Neutrophil (primary cell): ENCODE data around the gene GRPEL2.
"Not testable (repeated sequence)": the region's sequence is repeated elsewhere in the genome, so short reads cannot be mapped to it uniquely, and the experiment has no call there.

Source experiments
- H3K27ac ChIP-seq: fragments of 200-600 bp; sonication (generic); 2 replicates; pipeline ENCODE4 v1.5.1; 2016; ENCODE audit warnings: mild to moderate bottlenecking, moderate library complexity
- H3K27me3 ChIP-seq: fragments of 200-600 bp; sonication (generic); 2 replicates; pipeline ENCODE4 v1.6.0; 2016; ENCODE audit warnings: mild to moderate bottlenecking
- H3K36me3 ChIP-seq: fragments of 200-600 bp; sonication (generic); 2 replicates; pipeline ENCODE4 v1.5.1; 2017
- H3K4me1 ChIP-seq, 2 experiments: fragments of 200-600 bp in 1 of 2; sonication (generic) in 1 of 2; 1 replicate in 1 of 2; 2 replicates in 1 of 2; pipeline versions ENCODE4 v1.5.1 to v1.6.1; 2013 to 2016; ENCODE audit warnings: low read depth in 1 of 2, low read length in 1 of 2, mild to moderate bottlenecking in 1 of 2, moderate library complexity in 1 of 2; ENCODE audit not compliant: control insufficient read depth in 1 of 2, insufficient read depth in 1 of 2
- H3K4me3 ChIP-seq, 2 experiments: fragments of 200-600 bp in 1 of 2; sonication (generic) in 1 of 2; 1 replicate in 1 of 2; 2 replicates in 1 of 2; pipeline ENCODE4 v1.5.1; 2013 to 2016; ENCODE audit warnings: low read depth in 1 of 2, low read length in 1 of 2, mild to moderate bottlenecking in 1 of 2, moderate library complexity in 1 of 2
- H3K9me3 ChIP-seq: fragments of 200-600 bp; sonication (generic); 2 replicates; pipeline ENCODE4 v1.5.1; 2016
- TF ChIP-seq, protein P1 (sequence below): fragments of 200-600 bp; sonication (generic); IDR thresholded peaks from 2 replicates; pipeline ENCODE4 v1.5.1; 2016; ENCODE audit warnings: antibody characterized with exemption

Gene GRPEL2

GRCh38 chr5:149387081-149387631, 41.9 kb downstream of the GRPEL2 start:
- TF ChIP-seq, protein P1, sequence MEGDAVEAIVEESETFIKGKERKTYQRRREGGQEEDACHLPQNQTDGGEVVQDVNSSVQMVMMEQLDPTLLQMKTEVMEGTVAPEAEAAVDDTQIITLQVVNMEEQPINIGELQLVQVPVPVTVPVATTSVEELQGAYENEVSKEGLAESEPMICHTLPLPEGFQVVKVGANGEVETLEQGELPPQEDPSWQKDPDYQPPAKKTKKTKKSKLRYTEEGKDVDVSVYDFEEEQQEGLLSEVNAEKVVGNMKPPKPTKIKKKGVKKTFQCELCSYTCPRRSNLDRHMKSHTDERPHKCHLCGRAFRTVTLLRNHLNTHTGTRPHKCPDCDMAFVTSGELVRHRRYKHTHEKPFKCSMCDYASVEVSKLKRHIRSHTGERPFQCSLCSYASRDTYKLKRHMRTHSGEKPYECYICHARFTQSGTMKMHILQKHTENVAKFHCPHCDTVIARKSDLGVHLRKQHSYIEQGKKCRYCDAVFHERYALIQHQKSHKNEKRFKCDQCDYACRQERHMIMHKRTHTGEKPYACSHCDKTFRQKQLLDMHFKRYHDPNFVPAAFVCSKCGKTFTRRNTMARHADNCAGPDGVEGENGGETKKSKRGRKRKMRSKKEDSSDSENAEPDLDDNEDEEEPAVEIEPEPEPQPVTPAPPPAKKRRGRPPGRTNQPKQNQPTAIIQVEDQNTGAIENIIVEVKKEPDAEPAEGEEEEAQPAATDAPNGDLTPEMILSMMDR: no peak
- H3K4me3 ChIP-seq: no peak overlapping the region

DNA sequence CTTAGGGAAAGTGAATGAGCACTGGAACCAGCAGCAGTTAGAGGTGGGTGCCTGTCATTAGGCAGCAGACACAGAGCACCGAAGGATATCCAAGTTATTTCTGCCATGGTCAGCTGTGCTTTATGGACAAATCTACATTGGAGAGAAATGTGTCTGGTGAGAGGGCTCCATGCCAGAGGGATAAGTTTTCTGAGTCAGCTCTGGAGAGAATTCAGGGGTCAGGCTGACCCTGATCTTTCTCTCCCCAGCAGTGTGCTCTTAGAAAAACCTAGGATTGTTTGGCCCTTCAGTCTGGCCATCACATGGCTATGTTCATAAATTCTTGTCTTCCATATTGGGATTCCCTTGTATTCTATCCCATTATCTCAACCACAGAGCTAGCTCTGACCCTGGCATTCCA, 42.7 kb downstream of the GRPEL2 start:
- Histone ChIP-seq H3K27ac (no peak overlapping the region), H3K27me3 (no peaks in the 10 kb centered on the region), H3K9me3 (no peaks in the 10 kb centered on the region), H3K36me3 (no peaks in the 10 kb centered on the region), H3K4me3 (no peak overlapping the region), H3K4me1 (no peaks in the 10 kb centered on the region)
- TF ChIP-seq, protein P1: no peak

More at GRCh38 chr5:149387081-149387631, 41.9 kb downstream of the GRPEL2 start:
- Histone ChIP-seq H3K36me3 (no peaks in the 10 kb centered on the region), H3K27me3 (no peaks in the 10 kb centered on the region), H3K27ac (no peak overlapping the region), H3K9me3 (no peaks in the 10 kb centered on the region), H3K4me1 (no peaks in the 10 kb centered on the region)

DNA sequence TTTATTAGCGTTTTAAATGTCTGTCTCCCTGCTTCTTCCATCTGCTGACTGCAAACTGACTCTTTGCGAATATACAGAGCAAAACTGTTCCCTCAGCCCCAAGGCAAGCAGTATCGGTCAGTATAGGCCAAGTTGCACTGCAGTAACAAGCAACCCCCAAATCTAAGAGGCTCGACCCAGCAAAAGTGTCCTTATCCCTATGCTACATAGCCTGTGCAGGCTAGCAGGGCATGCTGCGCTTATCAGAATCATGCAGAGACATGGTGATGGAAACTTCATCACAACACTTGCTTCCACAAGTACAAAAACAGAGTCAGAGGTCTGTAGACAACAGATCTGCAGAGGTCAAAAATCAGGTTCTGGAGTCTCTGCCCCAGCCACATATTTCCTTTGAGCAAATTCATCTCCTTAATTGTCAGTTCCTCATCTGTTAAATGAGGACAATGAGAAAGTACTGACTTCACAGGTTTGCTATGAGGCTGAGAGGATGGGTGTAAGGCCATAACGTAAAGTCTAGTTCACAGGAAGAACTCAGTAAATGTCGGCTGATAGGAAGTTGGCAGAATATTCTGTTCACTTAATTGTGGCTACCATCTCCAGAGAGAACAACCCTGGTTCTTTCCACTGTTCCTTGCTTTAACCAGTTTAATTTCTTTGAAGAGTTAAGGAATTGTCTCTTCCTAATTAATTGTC, 43.3 kb downstream of the GRPEL2 start:
- Histone ChIP-seq H3K27me3 (no peaks in the 10 kb centered on the region), H3K27ac (no peak overlapping the region), H3K9me3 (no peaks in the 10 kb centered on the region), H3K36me3 (no peaks in the 10 kb centered on the region), H3K4me3 (no peak overlapping the region), H3K4me1 (no peaks in the 10 kb centered on the region)
- TF ChIP-seq, protein P1: no peak

DNA sequence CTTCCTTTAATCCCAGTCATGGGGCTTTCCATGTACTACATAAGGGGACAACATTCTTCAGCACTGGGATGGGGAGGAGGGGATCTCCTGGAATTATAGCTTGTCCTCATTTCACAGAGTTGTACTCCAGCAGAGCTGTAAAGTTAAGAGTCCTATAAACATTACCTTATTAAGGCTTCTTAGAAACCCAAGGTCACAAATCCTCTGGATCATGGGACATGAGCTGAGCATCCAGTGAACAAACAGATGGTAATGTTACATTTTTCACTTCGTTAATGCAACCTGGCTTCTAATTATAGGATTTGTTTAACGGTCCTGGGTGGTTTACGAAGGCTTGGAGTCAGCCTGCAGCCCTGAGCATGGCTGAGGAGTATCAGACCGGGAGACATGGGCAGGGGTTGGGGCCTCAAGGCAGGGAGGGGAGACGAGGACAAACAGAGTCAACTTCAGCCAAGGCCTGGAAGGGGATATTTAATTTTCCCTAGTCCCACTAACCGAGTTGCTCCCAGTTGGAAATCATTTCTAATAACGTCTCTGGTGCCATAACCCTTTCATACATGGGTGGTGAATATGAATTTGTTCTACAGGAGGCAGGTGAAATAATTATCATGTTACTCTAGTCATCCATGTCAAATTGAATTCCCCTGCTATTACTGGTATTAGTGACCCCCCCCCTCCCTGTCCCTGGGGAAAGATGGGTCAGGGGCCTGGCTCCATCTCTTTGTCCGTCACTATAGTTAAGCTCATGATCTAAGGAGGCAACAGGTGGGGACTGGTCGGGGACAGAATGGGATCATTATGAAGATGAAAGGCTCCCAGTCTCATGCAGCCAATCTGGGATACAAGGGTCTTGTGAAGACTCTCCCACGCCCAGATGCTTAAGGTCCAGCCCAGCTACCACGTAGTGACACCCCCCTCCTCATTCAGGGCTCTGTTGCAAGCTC, 44.5 kb downstream of the GRPEL2 start:
- Histone ChIP-seq H3K27me3 (no peaks in the 10 kb centered on the region), H3K36me3 (no peaks in the 10 kb centered on the region), H3K4me3 (no peak overlapping the region), H3K4me1 (no peaks in the 10 kb centered on the region), H3K27ac (no peak overlapping the region), H3K9me3 (no peaks in the 10 kb centered on the region)
- TF ChIP-seq, protein P1: no peak

DNA sequence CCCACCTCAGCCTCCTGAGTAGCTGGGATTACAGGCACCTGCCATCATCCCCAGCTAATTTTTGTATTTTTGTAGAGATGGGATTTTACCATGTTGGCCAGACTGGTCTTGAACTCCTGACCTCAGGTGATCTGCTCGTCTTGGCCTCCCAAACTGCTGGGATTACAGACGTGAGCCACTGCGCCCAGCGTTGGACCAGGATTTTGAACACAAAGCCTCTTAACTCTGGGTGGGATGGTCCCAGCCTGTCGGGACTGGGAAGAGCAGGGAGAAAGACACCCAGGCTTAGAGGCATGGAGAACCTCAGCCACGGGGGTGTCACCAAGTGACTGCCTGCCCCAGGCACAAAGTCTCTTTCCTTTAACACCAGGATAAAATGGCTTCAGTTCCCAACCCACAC, 45.8 kb downstream of the GRPEL2 start:
- not testable (repeated sequence) for H3K36me3 ChIP-seq, H3K4me3 ChIP-seq, H3K4me1 ChIP-seq, H3K9me3 ChIP-seq, H3K27ac ChIP-seq, H3K27me3 ChIP-seq
